ENCODE data around the gene CYP27C1.

CYP27C1 gene

GRCh38 chr2:127157651-127158485, 62.2 kb downstream of the CYP27C1 start:
- DNase-seq (ENCODE audit: insufficient read length, low spot score) (no peak), FAIRE-seq (no peak)
- TF ChIP-seq SPI1 (IDR thresholded peaks at IDR 0.05; ENCODE audit: low read depth, low read length): no peak
- TF ChIP-seq POLR2A (IDR thresholded peaks at IDR 0.05; ENCODE audit: low read depth, low read length): no peak
- TF ChIP-seq POLR2AphosphoS5 (IDR thresholded peaks at IDR 0.05; ENCODE audit: low read depth, low read length): no peak
- TF ChIP-seq PAX5 (IDR thresholded peaks at IDR 0.05; ENCODE audit: insufficient read depth, low read length, severe bottlenecking): no peak
- no peak for TF ChIP-seq TAF1 (IDR thresholded peaks at IDR 0.05; ENCODE audit: low read depth, low read length)
- no peak for TF ChIP-seq POU2F2 (IDR thresholded peaks at IDR 0.05; ENCODE audit: low read depth, low read length)

DNA sequence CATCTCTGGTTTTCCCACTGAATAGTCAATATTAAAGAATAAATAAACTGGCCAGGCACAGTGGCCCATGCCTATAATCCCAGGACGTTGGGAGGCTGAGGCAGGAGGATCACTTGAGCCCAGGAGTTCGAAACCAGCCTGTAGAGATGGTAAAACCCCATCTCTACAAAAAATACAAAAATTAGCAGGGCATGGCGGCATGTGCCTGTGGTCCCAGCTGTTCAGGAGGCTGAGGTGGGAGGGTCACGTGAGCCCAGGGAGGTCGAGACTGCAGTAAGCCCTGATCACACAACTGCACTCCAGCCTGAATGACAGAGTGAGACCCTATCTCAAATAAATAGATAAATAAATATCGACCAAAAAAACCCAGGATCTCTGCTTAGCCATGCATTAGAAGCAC, 63.0 kb downstream of the CYP27C1 start:
- FAIRE-seq: no peak

DNA sequence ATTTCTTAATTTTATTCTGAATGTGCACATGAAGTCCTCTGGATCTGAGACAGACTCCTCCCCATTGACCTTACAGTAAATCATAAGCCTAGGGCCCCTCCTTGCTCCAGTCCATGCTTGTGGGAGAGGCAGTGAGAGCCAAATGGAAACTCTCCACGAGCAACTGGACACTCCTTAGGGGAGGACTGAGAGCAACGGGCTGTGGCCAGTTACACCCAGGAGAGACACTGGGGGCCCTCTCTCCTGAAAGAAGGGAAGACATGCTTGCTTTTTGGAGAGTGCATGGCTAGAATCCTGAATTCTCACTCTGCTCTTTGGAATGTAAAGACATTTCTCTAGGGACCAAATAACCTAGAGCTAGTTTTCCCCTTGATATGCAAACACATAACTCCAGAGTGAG, 64.2 kb downstream of the CYP27C1 start:
- no peak for DNase-seq (ENCODE audit: insufficient read length, low spot score)
- FAIRE-seq: no peak
- no peak for TF ChIP-seq SPI1 (IDR thresholded peaks at IDR 0.05; ENCODE audit: low read depth, low read length)

More for the DNA sequence above, 63.0 kb downstream of the CYP27C1 start:
- DNase-seq (ENCODE audit: insufficient read length, low spot score): no peak
- TF ChIP-seq PAX5 (IDR thresholded peaks at IDR 0.05; ENCODE audit: insufficient read depth, low read length, severe bottlenecking) (no peak), POU2F2 (IDR thresholded peaks at IDR 0.05; ENCODE audit: low read depth, low read length) (no peak), POLR2AphosphoS5 (IDR thresholded peaks at IDR 0.05; ENCODE audit: low read depth, low read length) (no peak), TAF1 (IDR thresholded peaks at IDR 0.05; ENCODE audit: low read depth, low read length) (no peak), SPI1 (IDR thresholded peaks at IDR 0.05; ENCODE audit: low read depth, low read length) (no peak), POLR2A (IDR thresholded peaks at IDR 0.05; ENCODE audit: low read depth, low read length) (no peak)

DNA sequence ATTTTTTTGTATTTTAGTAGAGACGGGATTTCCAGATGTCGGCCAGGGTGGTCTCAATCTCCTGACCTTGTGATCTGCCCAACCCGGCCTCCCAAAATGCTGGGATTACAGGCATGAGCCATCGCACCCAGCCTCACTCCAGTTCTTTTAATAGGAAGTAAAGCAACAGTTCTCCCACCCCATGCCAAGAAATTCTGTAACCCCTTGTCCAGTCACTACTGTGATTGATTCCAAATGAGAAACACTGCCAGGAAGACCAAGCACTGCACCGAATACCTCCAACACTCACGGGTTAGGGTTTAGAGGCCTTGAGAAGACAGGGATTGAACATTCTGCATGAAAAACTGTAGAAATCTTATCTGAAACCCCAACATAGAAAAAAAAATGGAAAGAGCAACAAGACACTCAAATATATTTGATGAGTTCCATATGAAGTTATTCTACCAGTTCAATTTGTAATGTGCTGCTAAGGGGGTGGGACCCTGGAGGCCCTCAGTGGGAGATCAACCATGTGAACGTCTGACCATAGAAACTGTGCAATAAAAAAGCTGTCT, 65.0 kb downstream of the CYP27C1 start:
- DNase-seq (ENCODE audit: insufficient read length, low spot score) (no peak), FAIRE-seq (no peak)
- TF ChIP-seq PAX5 (IDR thresholded peaks at IDR 0.05; ENCODE audit: insufficient read depth, low read length, severe bottlenecking): no peak
- no peak for TF ChIP-seq POLR2A (IDR thresholded peaks at IDR 0.05; ENCODE audit: low read depth, low read length)
- no peak for TF ChIP-seq POU2F2 (IDR thresholded peaks at IDR 0.05; ENCODE audit: low read depth, low read length)
- no peak for TF ChIP-seq TAF1 (IDR thresholded peaks at IDR 0.05; ENCODE audit: low read depth, low read length)
- no peak for TF ChIP-seq POLR2AphosphoS5 (IDR thresholded peaks at IDR 0.05; ENCODE audit: low read depth, low read length)
- TF ChIP-seq SPI1 (IDR thresholded peaks at IDR 0.05; ENCODE audit: low read depth, low read length): no peak

DNA sequence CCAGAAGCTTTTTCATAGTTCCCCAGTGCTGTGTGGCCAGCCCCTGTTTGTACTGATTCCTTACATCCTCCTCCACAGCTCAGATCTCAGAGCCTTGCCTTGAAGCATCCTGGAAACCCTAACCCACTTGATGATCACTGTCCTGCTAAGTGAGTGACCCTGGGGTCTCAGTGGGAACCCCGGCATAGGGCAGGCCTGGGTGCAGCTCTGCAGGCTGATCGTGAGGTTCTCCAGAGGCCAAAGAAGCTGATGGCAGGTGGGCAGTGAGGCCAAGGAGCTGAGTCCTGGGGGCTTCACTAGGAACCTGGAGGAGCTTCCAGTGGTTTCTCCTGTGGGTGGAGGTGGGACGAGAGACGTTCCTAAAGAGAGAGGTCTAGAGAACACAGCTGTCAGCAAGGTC, 65.7 kb downstream of the CYP27C1 start:
- DNase-seq (ENCODE audit: insufficient read length, low spot score): no peak
- no peak for FAIRE-seq

DNA sequence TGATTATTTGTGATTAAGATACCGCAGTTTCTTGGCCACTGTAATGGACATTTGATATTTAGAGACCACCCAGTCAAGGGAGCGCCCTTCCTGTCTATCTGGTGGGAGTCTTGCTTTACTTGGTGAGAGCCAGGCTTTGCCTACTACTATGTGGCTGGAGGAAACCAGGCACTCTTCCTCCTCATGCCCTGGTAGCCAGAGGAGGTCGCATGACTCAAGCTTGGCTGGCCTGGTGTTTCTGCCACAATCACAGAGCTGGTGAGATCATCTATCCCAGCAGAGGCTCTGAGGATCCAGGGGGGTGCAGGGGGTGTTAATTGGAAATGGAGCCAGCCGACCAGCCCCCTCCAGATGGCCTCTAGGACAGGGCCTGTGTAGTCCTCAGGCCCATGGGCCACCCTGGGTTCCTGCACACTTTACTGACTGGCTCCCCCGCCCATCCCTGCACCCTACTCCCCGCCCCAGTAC, 66.4 kb downstream of the CYP27C1 start:
- DNase-seq (ENCODE audit: insufficient read length, low spot score) (no peak), FAIRE-seq (no peak)

More for the DNA sequence above, 65.7 kb downstream of the CYP27C1 start:
- no peak for TF ChIP-seq SPI1 (IDR thresholded peaks at IDR 0.05; ENCODE audit: low read depth, low read length)
- no peak for TF ChIP-seq TAF1 (IDR thresholded peaks at IDR 0.05; ENCODE audit: low read depth, low read length)
- TF ChIP-seq POLR2A (IDR thresholded peaks at IDR 0.05; ENCODE audit: low read depth, low read length): no peak
- no peak for TF ChIP-seq PAX5 (IDR thresholded peaks at IDR 0.05; ENCODE audit: insufficient read depth, low read length, severe bottlenecking)
- no peak for TF ChIP-seq POLR2AphosphoS5 (IDR thresholded peaks at IDR 0.05; ENCODE audit: low read depth, low read length)
- no peak for TF ChIP-seq POU2F2 (IDR thresholded peaks at IDR 0.05; ENCODE audit: low read depth, low read length)

DNA sequence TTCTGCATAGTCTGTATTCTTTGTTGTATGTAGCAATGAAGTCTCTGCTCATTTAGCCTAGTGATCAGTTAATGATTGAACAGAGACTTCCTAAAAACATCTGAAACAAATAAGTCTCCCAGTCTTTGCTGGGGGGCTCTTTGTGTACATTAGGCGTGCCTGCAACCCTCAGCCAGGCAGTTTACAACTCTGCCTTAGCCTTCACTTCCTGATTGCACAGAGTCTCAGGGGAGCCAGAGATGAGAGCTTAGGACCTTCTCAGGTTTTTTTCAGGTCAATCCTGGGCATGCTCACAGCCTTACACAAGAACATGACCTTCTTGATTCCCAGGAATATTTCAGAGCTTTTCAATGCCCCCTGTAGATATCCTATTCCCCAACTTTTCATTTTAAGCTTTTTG, 69.1 kb downstream of the CYP27C1 start:
- no peak for TF ChIP-seq POLR2A (IDR thresholded peaks at IDR 0.05; ENCODE audit: low read depth, low read length)
- TF ChIP-seq TAF1 (IDR thresholded peaks at IDR 0.05; ENCODE audit: low read depth, low read length): no peak
- DNase-seq (ENCODE audit: insufficient read length, low spot score) (no peak), FAIRE-seq (no peak)

More for the DNA sequence above, 66.4 kb downstream of the CYP27C1 start:
- no peak for TF ChIP-seq TAF1 (IDR thresholded peaks at IDR 0.05; ENCODE audit: low read depth, low read length)
- no peak for TF ChIP-seq PAX5 (IDR thresholded peaks at IDR 0.05; ENCODE audit: insufficient read depth, low read length, severe bottlenecking)
- TF ChIP-seq POU2F2 (IDR thresholded peaks at IDR 0.05; ENCODE audit: low read depth, low read length): no peak
- TF ChIP-seq SPI1 (IDR thresholded peaks at IDR 0.05; ENCODE audit: low read depth, low read length): no peak
- TF ChIP-seq POLR2AphosphoS5 (IDR thresholded peaks at IDR 0.05; ENCODE audit: low read depth, low read length): no peak
- TF ChIP-seq POLR2A (IDR thresholded peaks at IDR 0.05; ENCODE audit: low read depth, low read length): no peak

DNA sequence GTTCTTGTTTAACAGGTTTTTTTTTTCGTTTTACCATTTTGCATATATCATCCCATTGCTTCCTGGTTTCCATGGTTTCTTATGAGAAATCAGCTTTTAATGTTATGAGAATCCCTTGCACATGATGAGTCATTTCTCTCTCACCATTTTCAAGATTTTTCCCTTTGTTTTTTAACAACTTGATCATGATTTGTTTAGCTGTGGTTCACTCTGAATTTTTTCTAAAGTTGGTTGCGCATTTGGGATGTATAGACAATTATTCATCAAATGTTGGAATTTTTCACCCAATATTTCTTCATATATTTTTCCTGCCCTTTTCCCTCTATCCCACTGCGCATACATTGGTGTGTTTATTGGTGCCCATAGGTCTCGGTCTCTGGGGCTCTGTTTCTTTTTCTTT, 70.7 kb downstream of the CYP27C1 start:
- FAIRE-seq (no peak), DNase-seq (ENCODE audit: insufficient read length, low spot score) (no peak)
- TF ChIP-seq POLR2AphosphoS5 (IDR thresholded peaks at IDR 0.05; ENCODE audit: low read depth, low read length) (no peak), SPI1 (IDR thresholded peaks at IDR 0.05; ENCODE audit: low read depth, low read length) (no peak), TAF1 (IDR thresholded peaks at IDR 0.05; ENCODE audit: low read depth, low read length) (no peak), PAX5 (IDR thresholded peaks at IDR 0.05; ENCODE audit: insufficient read depth, low read length, severe bottlenecking) (no peak), POLR2A (IDR thresholded peaks at IDR 0.05; ENCODE audit: low read depth, low read length) (no peak)

- FAIRE-seq: no peak
- no peak for DNase-seq (ENCODE audit: insufficient read length, low spot score)
- no peak for TF ChIP-seq POLR2A (IDR thresholded peaks at IDR 0.05; ENCODE audit: low read depth, low read length)
- no peak for TF ChIP-seq POLR2AphosphoS5 (IDR thresholded peaks at IDR 0.05; ENCODE audit: low read depth, low read length)
- no peak for TF ChIP-seq PAX5 (IDR thresholded peaks at IDR 0.05; ENCODE audit: insufficient read depth, low read length, severe bottlenecking)
- TF ChIP-seq SPI1 (IDR thresholded peaks at IDR 0.05; ENCODE audit: low read depth, low read length): no peak
- no peak for TF ChIP-seq TAF1 (IDR thresholded peaks at IDR 0.05; ENCODE audit: low read depth, low read length)
- no peak for TF ChIP-seq POU2F2 (IDR thresholded peaks at IDR 0.05; ENCODE audit: low read depth, low read length)
Observed at GRCh38 chr2:127146820-127147502, 73.1 kb downstream of the CYP27C1 start.

Measured in GM12891 (cell line).